Keratinocyte (primary cell): ENCODE measurements around the gene HEMGN.

Experiments
- CTCF ChIP-seq, 3 experiments: IDR thresholded peaks in 1 of 3; conservative IDR thresholded peaks in 1 of 3; optimal IDR thresholded peaks in 1 of 3; 2 replicates in 2 of 3; 3 replicates in 1 of 3; pipeline versions ENCODE3 to v1.5.1; 2011; ENCODE audit warnings: low read length in 3 of 3, mild to moderate bottlenecking in 3 of 3, moderate library complexity in 2 of 3, control low read depth in 1 of 3, inconsistent platforms in 1 of 3; ENCODE audit not compliant: insufficient read depth in 2 of 3; ENCODE audit errors: extremely low read depth in 1 of 3
- EZH2 ChIP-seq: IDR thresholded peaks from one replicate; pipeline ENCODE4 v1.6.1; 2012; ENCODE audit warnings: inconsistent platforms, mild to moderate bottlenecking, low read length, moderate library complexity

- TF ChIP-seq CTCF (optimal IDR thresholded peaks at IDR 0.05 in 1 of 3, IDR thresholded peaks at IDR 0.05 in 1 of 3, conservative IDR thresholded peaks at IDR 0.05 in 1 of 3; ENCODE audit: extremely low read depth in 1 of 3, insufficient read depth in 2 of 3, low read length in 3 of 3), result peak; percentile 54 to 70 (median 62)
- TF ChIP-seq EZH2, result no peak
These were observed 42.2 kb downstream of the HEMGN start for GRCh38 chr9:97895695-97896332.
